ENCODE measurements around the gene BCL2L1.
A peak's percentile ranks its signal among the peaks of the same experiment; 100 is the strongest.
"Not testable (repeated sequence)": the region's sequence is repeated elsewhere in the genome, so short reads cannot be mapped to it uniquely, and the experiment has no call there.

Gene BCL2L1

GRCh38 chr20:31722257-31723068 lies at the start of gene BCL2L1:
TSS of gene BCL2L1 (minus strand) at chr20:31722868. CDS start at chr20:31722218, 650 bp downstream.
- peak; percentile 62 to 66 for DNase-seq

- no peak for DNase-seq
Observed at GRCh38 chr20:31770243-31770642, 47.6 kb upstream of the BCL2L1 start.

GRCh38 chr20:31769681-31770080 lies 47.0 kb upstream of the BCL2L1 start:
- no peak for DNase-seq

- DNase-seq = no peak
Observed at GRCh38 chr20:31767805-31768204, 45.1 kb upstream of the BCL2L1 start.

- no peak for DNase-seq
Observed at GRCh38 chr20:31764641-31765305, 42.1 kb upstream of the BCL2L1 start.

GRCh38 chr20:31760519-31761240 lies 38.0 kb upstream of the BCL2L1 start:
- DNase-seq = no peak

GRCh38 chr20:31759836-31760518 lies 37.3 kb upstream of the BCL2L1 start:
- DNase-seq = no peak

- DNase-seq = no peak
Observed at GRCh38 chr20:31758991-31759390, 36.3 kb upstream of the BCL2L1 start.

- no peak for DNase-seq
Observed at GRCh38 chr20:31758521-31758920, 35.9 kb upstream of the BCL2L1 start.

- no peak for DNase-seq
Observed at GRCh38 chr20:31757254-31757653, 34.6 kb upstream of the BCL2L1 start.

- no peak for DNase-seq
Observed at GRCh38 chr20:31751126-31751525, 28.5 kb upstream of the BCL2L1 start.

- no peak for DNase-seq
Observed at GRCh38 chr20:31749223-31749622, 26.6 kb upstream of the BCL2L1 start.

- DNase-seq = no peak
Observed at GRCh38 chr20:31747640-31748039, 25.0 kb upstream of the BCL2L1 start.

- not testable (repeated sequence) for DNase-seq
Observed at GRCh38 chr20:31747028-31747427, 24.4 kb upstream of the BCL2L1 start.

- no peak for DNase-seq
Observed at GRCh38 chr20:31746068-31746878, 23.6 kb upstream of the BCL2L1 start.

- DNase-seq = no peak
Observed at GRCh38 chr20:31740656-31741323, 18.1 kb upstream of the BCL2L1 start.

GRCh38 chr20:31740208-31740607 lies 17.5 kb upstream of the BCL2L1 start:
- no peak for DNase-seq

- DNase-seq = no peak
Observed at GRCh38 chr20:31739550-31739977, 16.9 kb upstream of the BCL2L1 start.

- peak; percentile 76 to 81 for DNase-seq
Observed at GRCh38 chr20:31738729-31739549, 16.3 kb upstream of the BCL2L1 start, which contains the start of gene TPX2. TSS of gene TPX2 (plus strand) at chr20:31739290. CDS start at chr20:31757477, 18,187 bp downstream.

- DNase-seq = no peak
Observed at GRCh38 chr20:31731321-31731717, 8.7 kb upstream of the BCL2L1 start.

All from stimulated activated CD4-positive, alpha-beta T cell treated with anti-CD3 and anti-CD28 coated beads, Interleukin-2, amount 100 ng/mL, for 48 hours (primary cell).